Tibial nerve (tissue), 4 donors: ENCODE measurements around the gene PTPRC.

ENCODE experiments used
- EP300 ChIP-seq, 2 donors: sonication (generic); formaldehyde crosslinking; IDR thresholded peaks; one replicate each; pipeline ENCODE4 v1.6.1; 2017; ENCODE audit warnings: antibody characterized with exemption in 2 of 2, mild to moderate bottlenecking in 1 of 2
- POLR2A ChIP-seq, 2 donors: fragments of 450-650 bp; IDR thresholded peaks; one replicate each; pipeline ENCODE4 v1.6.1; 2017; ENCODE audit warnings: antibody characterized with exemption in 2 of 2, mild to moderate bottlenecking in 2 of 2, moderate library complexity in 2 of 2
- TF ChIP-seq, protein P1 (sequence below), 5 experiments: fragments of 200-600 bp in 3 of 5; fragments of 450-650 bp in 2 of 5; sonication (generic) in 3 of 5; IDR thresholded peaks; one replicate each; pipeline ENCODE4 v1.5.1; 2016 to 2019; ENCODE audit warnings: antibody characterized with exemption in 5 of 5, mild to moderate bottlenecking in 3 of 5, moderate library complexity in 2 of 5

DNA sequence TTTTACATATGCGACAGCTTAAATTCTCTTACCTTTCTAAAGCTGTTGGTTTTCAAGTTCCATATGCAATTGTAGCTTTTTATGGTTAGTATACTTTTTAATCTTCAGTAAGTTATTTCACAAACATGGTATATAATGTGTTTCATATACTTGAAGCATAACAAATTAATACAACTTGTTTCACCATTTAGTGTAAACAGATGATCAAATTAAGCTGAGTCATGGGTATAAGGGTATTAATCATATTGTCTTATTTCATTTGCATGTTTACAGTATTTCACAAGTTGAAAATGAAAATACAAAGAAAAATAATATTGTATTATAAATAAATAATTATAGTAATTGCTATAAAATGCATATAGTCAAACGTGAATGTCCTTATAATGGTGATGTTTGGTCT is 92.1 kb downstream of the PTPRC start:
- TF ChIP-seq, protein P1, sequence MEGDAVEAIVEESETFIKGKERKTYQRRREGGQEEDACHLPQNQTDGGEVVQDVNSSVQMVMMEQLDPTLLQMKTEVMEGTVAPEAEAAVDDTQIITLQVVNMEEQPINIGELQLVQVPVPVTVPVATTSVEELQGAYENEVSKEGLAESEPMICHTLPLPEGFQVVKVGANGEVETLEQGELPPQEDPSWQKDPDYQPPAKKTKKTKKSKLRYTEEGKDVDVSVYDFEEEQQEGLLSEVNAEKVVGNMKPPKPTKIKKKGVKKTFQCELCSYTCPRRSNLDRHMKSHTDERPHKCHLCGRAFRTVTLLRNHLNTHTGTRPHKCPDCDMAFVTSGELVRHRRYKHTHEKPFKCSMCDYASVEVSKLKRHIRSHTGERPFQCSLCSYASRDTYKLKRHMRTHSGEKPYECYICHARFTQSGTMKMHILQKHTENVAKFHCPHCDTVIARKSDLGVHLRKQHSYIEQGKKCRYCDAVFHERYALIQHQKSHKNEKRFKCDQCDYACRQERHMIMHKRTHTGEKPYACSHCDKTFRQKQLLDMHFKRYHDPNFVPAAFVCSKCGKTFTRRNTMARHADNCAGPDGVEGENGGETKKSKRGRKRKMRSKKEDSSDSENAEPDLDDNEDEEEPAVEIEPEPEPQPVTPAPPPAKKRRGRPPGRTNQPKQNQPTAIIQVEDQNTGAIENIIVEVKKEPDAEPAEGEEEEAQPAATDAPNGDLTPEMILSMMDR (IDR thresholded peaks at IDR 0.05) = no peak
- TF ChIP-seq POLR2A (IDR thresholded peaks at IDR 0.05) (no peak), EP300 (IDR thresholded peaks at IDR 0.05) (no peak)
